ENCODE results near the gene CAMSAP1. TPM values are rescaled to one million over a fixed set of nuclear protein-coding genes. Genes with fewer than 3 reads are reported as not detected.

CAMSAP1 gene
- polyA plus RNA-seq, 1 donor, result 24.5 TPM

DNA sequence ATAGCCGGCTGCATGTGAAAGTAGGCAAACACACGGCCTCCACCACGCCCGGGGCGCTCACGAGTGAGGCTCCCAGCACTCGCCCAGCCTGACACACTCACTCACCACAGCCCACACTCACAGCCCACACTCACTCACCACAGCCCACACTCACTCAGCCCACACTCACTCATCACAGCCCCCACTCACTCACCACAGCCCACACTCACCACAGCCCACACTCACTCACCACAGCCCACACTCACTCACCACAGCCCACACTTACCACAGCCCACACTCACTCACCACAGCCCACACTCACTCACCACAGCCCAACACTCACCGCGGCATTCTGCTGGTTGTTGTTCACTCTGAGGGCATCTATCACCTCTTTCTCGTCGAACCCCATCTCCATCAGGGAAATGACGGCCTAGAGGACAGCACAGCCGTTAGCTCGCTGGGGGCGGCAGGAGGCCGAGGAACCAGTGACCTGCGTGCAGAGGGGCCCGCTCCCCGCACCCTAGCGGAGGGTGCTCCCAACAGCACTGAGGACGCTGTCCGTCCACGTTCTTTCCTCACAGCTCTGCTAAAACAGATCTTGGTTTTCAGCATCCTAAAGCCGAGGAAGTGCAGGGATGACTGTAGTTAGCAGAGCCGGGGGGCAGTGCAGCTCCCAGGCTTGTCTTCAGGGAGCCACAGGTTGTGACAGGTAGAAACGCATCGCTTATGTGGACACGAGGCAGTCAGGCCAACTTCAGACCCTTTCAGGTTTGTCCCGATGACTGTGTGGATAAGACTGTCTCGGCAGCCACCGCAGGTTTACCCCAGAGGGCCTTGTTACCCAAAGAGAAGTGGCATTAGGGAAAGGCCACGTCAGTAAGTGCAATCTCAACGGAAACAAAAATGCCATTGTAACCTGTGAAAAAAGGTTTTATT is 32.3 kb upstream of the CAMSAP1 start:
- DNase-seq (ENCODE audit: low read depth), result no peak

DNA sequence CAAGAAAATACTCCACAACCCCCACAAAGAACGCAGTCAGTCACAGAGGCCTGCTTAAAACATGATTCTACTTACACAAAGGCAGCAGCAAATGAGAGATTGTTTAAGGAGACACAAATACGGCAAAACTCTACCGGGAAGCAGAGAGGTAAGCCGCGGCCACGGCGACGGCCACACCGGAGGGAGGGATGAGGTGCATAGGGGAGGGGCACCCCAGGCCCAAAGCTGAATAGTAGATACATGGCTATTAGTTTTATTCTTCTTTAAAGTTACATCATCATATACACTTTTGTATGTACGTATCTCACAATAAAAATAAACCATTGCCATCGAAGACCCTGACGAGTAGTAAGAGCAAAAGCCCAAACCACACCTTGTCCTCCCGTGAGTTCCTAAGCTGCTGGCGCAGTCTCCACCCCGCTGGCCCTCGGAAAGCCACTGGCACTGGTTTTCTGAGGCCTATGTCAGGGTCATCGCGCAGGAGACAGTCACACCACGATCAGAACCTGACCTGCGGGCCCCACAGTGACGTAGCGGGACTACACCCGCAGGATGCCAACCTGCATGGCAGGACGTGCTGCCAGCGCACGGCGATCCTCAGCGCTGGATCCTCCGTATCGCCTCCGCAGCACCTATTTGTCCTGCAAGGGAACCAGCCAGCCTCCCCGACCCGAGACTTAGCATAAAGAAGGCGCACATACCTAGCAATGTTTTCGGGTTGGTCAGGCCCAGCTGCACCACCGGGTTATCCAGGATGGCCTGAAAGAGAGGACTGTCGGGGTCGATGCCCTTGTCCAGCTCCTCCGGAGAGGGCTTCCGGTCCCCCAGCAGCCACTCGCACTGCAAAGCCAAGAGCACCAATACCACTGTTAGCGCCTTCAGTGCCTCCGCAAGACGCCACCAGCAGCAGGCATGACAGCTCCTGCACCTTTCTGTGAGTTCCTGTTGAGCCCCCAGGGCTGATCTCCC is 30.5 kb upstream of the CAMSAP1 start:
- DNase-seq (ENCODE audit: low read depth), result no peak

DNA sequence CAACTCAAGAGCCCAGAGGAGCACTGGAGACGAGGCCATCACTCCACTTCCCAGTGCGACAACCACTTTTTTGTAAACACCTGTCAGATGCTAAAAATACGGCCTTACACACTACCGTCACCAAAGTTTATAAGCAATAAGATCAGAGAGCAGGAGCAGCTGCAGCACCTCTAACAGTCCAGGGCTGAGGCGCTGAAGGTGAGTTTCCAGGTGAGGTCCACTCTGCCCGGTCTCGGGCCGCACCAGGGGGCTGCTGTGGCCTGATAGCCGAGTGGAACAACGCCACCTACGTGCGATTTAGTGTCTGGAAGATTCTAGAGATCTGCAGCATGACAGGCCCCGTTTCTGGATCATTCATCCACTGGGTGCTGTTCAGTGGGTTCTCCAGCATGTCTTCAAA is 25.8 kb upstream of the CAMSAP1 start:
- no peak for DNase-seq (ENCODE audit: low read depth)

DNA sequence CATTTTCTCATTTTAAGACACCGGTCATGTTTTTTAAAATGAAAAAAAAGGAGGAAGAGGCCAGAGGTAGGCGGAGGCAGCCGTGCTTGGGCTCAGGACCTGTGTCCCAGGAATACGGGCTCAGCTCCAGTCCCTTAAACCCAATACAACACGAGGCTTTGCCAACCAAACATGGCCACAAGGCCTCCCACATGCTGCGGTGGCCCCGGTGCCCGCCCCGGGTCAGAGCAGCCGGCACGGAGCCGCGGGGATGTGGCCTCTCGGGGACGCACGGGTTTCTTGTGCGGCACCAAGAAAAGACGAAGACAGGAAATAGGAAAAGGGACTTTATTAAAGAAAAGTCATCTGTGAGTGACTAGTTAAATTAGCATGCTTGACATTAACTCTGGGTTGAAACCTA is 25.3 kb upstream of the CAMSAP1 start:
- DNase-seq (ENCODE audit: low read depth), result no peak

DNA sequence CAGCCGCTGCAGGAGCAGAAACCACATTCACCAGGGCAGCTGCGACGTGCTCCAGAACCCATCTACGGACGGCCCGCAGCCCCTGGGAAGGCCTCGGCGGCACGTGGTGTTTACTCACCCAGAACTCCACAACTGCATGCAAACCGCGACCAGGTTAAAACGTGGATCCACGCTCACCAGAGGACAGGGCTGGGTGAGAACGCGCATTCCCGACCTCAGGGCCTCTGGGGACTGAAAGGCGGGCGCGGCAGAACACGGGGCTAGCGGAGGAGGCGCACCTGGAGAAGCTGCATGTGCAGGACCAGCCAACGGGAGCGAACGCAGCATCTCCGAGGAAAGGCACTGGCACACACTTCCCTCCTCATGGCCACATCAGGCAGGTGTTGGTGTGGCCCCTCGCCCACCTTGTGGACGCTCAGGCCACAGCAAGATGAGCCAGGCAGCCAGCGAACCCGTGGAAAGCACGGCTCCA is 24.0 kb upstream of the CAMSAP1 start:
- no peak for DNase-seq (ENCODE audit: low read depth)

DNA sequence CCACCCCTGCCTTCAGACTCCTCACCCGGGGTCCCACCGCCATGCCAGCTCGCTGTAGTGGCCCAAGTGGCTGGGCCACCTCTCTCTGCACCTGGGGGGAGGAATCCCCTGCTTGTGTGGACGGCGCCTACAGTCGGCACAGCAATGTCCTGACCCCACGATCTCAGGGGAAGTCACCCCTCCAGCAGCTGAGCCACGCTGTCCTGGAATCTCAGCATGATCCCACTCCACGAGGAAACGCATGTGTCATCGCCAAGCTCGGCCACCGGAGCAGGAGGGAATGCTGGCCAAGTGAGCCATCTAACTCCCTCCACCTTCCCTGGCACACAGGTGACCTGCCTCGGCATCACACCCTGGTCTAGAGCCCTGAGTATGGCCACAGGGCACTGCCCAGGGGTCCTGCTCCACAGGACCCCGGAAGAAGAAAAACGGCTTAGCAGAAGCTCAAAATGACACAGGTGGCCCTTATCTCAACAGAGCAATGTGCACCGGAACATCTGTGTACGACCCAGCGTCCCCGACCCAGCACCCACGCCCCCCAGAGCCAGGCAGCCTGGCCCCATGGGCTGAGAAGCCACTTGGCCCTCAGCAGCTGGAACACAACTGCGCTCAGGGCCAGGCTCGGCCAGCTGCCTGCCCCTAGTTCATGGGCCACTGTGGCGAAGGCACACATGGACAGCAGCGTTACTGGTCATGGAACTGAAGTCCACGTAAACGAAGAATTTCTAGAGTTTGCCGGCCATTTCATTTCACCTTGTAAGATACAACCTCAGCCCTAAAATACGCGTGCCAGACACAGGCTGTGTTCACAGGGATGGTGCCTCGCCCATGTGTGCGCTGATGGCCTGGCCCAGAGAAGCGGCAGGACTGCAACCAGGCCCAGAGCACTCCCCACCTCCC is 23.4 kb upstream of the CAMSAP1 start:
- DNase-seq (ENCODE audit: low read depth), result no peak

DNA sequence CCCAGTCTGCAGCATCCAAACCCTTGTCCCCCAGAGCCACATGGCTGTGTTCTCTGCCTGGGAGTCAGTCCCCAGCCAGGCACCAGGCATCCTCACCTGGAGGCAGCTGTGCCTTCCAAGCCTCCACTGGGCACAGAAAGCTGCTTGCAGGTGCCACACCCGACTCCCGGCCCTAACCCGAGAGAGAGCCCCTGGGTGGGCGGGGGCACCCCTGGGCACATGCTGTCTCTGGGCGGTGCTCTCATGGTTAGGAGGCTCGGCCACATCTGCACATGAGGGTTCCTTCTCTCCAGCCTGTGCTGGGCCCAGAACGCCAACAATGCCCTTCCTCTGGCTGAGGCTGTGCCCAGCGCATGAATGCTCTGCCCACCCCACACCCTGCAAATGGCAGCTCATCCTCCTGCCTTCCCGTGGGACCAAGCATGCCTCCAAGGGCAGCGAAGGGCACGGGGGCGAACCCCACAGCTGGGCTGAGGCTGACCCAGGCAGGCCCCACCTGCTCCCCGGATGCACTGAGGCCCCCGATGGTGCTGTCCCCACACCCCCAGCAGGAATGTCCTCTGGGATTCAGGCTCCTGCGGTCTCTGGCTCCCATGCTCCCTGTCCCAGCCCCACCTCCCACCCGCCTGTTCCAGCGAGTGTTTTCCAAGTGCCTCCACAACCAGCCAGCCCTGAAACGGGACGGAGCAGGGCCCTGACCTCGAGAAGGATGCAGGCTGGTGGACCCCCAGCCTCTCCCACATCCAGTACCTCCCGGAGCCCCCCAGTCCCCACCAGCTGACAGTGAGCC is 22.5 kb upstream of the CAMSAP1 start:
- no peak for DNase-seq (ENCODE audit: low read depth)

DNA sequence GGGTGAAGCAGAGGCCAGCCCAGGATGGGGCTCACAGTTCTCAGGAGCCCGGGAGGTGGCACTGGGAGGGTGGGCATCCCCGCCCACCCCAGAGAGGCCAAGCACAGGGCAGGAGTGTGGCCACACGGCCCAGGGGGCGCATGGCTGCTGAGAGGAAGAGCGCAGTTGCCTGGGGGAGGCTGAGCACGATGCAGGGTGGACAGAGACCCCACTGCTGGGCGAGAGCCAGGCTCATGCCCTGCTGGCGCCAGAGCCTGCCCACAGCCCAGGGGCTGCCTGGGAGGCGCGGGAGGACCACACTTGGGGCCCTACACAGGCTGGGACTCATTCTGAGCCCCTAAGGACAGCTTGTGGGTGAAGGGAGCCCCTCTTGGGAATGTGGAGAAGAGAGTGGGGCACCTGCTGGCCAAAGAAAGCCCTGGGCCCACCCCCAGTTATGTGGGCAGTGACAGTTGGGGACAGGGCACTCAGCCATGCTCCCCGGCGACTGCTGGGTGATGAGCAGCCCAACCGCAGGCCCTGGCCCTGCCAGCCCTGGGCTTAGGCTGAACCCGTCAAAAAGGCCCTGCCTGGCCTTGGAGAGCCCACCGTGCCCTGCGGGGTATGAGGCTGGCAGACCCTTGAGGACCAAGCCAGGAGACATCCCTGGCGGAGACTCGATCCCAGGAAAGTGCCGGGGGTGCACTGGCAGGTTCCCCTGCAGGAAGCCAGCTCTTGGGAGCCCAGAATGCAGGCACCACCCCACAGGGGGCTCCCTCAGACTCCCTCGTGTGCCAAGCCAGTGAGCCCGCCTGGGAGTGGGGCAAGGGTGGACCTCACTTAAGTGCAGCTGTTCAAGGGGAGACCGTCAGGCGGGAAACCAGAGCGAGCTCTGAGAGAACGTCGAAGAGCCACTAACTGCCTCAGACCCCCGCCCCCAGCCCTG is 21.6 kb upstream of the CAMSAP1 start:
- no peak for DNase-seq (ENCODE audit: low read depth)

DNA sequence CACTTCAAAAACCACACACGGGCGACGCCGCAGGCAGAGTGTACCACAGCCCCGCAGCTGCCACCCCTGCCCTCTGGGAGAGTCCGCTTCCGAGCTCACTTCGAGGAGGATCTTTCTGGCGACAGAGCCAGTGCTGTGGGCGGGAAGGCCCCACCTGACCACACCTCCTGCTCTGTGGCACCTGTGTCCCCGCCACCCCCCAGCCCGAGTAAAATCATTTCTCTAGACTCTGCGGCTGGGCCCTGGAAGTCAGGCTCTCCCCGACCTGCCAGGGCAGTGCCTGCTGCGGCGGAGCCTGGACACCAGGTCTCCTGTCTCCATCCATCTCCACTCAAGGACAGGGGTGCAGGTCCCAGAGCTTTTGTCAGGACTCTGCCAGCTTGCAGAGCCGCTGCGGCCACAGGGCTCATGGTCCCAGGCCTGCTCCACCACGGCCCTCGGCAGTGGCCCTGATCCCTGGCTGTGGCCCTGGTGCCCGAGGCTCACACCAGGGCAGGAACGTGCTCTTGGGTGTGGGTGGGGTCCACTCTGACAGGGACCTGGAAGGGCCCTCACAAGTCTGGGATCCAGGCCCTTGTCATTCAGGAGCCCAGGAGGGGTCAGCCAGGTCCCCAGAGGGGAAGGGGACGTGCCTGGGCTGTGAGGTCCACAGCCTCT is 20.9 kb upstream of the CAMSAP1 start:
- no peak for DNase-seq (ENCODE audit: low read depth)

DNA sequence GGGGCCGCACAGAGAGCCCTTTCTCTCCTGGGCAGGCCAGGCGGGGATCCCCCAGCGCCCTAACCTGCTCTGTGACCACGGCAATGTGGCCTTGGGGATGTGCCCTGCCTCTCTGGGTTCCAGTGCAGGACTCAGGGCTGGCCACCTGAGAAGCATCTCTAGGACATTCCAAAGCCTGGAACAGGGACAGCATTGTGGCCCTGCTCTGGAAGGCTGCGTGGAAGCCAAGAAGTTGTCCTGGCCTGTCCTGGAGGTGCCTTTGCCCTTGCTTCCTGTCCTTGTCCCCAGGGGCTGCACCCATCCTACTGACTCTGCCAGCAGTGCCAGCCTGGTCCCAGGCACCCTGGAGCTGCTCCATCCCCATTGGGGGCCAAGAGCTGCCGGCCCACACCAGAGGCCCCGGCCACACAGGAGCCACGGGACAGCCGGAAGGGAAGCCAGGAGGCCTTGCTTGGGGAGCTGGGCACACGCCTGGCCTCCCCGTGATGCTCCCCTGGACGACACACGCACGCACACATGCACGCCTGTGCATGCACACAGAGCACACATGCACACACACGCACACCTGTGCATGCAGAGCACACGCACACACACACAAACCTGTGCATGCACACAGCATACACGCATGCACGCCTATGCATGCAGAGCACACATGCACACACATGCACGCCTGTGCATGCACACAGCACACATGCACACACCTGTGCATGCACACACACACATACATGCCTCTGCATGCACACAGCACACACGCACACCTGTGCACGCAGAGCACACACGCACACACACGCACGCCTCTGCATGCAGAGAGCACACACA is 20.1 kb upstream of the CAMSAP1 start:
- no peak for DNase-seq (ENCODE audit: low read depth)

DNA sequence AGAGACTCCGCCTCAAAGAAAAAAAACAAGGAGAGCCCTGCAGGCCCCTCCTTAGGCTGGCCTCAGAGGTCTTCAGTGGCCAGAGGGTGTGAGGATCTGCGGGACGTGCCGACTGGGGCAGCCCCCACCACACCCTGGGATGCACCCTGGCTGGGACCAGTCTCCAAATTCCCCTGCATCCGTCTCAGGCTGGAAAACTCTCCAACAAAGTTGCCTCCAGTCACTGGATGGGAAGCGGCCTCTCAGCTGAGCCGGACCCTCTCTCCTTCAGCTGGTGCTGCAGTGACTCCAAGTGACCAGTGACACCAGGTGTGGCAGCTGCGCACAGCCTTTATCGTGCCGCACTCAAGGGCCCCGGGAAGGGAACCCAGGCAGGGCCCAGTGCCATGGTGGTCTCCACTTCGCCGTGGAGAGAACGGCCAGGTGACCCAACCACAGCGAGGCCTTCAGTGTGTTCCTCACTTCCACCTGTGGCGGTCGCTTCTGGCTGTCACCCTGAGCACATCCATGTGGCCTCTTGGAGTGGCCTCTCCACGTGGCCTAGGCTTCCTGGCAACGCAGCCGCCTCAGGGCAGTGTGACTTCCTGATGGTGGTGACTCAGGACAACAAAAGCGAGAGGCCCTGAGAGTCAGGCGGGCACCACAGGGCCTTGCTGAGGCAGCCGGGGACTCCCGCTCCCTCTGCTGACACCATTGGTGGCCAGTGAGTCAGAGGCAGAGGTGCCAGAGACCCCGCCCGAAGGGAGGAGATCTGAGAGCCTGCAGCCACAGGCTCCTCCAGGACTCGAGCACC is 19.3 kb upstream of the CAMSAP1 start:
- DNase-seq (ENCODE audit: low read depth), result no peak

DNA sequence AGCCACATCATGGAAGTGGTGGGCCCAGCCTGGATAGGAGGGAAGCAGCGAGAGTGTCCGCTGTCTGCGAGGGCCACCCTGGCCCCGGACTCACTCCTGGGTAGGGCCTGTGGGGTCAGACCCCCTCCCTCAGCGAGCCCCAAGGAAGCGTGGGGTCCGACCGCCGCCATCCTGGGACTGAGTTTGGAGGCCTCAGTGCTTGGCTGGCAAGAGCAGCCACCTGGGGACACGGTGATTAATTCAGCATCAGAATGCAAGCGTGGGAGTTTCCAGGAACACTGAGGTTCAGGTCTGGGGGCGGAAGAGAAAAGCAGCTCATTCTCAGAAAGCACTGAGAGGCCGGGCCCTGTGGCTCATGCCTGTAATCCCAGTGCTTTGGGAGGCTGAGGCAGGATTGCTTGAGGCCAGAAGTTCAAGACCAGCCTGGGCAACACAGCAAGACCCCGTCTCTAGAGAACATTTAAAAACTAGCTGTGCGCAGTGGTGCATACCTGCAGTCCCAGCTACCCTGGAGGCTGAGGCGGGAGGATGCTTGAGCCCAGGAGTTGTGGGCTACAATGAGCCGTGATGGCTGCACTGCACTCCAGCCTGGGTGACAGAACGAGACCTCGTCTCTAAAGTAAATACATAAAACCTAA is 18.3 kb upstream of the CAMSAP1 start:
- no peak for DNase-seq (ENCODE audit: low read depth)

DNA sequence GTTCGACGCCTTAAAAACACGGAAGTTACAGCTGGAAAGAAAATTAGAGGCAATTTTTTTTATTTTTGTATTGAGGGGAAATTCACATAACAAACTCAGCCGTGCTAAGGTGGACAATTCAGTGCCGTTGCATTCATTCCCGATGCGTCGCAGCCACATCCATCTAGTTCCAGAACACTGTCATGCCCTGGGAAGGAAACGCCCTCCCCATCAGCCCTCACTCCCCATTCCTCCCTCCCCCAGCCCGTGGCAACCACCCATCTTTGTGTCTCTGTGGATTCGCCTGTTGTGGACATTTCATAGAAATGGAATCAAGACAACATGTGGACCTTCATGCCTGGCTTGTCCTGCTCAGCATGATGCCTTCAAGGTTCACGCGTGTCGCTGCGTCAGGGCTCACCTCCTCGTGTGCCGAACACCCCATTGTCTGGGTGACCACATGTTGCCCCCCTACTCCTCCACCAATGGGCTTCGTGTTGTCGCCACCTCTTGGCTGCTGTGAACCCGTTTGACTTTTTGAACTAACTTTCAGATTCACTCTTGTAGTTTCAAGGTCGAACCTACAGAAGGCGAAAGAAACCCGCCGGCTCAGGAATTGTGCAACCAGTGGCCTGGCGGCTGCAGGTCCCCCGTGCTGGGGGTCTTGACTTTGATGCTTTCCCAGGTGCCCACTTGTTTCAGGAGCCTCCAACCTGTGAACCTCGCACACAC is 17.4 kb upstream of the CAMSAP1 start:
- no peak for DNase-seq (ENCODE audit: low read depth)

DNA sequence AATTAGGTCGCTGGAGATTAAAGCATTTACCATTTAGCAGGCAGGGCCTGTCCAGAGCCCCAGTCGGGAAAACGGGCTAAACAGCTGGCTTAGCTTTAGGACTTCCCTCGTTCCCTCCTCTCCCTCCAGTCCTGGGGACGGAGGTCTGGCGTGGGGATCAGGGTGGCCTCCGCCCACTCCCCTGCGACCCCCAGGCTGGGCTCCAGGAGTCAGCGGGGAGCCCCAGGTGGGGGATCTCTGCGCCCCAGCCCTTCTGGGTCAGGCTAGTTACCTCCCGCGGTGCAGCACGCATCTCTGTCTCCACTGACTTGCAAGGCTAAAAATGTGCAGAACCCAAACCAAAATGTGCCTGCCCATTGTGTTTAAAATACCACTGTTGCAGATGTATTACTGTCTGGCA is 16.2 kb upstream of the CAMSAP1 start:
- no peak for DNase-seq (ENCODE audit: low read depth)

DNA sequence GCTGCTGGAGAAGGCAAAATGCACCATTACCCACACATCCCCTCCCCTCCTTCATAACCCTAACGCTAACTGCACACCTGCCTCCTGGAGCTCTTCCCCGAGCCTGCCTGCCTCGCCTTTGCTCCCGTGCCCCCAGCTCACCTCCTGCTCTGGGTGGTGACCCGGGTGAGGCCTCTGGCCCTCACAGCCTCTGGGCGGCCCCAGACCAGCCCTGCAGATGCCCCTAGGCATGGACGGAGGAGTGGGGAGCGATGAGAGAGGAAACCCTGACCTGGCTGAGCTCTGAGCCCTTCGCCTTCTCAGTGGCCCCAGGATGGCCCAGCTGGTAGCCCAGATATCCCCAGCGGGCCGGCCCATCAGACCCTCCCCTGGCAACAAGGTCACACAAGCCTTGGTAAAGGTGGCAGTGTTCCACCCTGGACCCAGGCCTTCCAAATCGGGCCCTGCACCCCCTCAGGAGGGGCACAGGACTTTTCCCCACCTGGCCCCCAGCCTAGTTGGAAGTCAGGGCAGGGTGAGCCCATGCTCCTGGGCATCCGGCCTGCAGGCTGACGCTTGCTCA is 14.5 kb upstream of the CAMSAP1 start:
- DNase-seq (ENCODE audit: low read depth), result no peak

Measured in forelimb muscle (tissue), 1 donor.